ENCODE measurements around the gene CCDC187. TPM values are rescaled to one million over a fixed set of nuclear protein-coding genes. Genes with fewer than 3 reads are reported as not detected.
A peak's percentile ranks its signal among the peaks of the same experiment; 100 is the strongest.

Gene CCDC187
- total RNA-seq, 2 donors from 2014 or later, result 0.04 to 0.09 TPM

- WGBS, 2 experiments (ENCODE audit: insufficient coverage in 1 of 2, insufficient read length in 1 of 2), result 10 to 18% methylated on average over 9 to 85 of the region's 85 CpGs
- Histone ChIP-seq H3K27me3 (ENCODE audit: control insufficient read depth, insufficient read depth, low read length, poor library complexity, severe bottlenecking) (peaks cover 92% of the 10 kb centered on the region), H3K27ac (ENCODE audit: low read depth, low read length) (no peak overlapping the region), H3K4me3 (ENCODE audit: low read length) (no peak overlapping the region), H3K9ac (ENCODE audit: extremely low read depth, low read length, poor library complexity, severe bottlenecking) (no peak overlapping the region), H3K4me1 (ENCODE audit: control insufficient read depth, insufficient read depth, low read length) (no peaks in the 10 kb centered on the region), H3K36me3 (ENCODE audit: control insufficient read depth, insufficient read depth, low read length) (no peaks in the 10 kb centered on the region), H3K9me3 (ENCODE audit: control insufficient read depth, low read length) (no peaks in the 10 kb centered on the region)
- Mint-ChIP-seq H3K4me3 (no peak overlapping the region), H3K27ac (no peak overlapping the region), H3K9me3 (no peaks in the 10 kb centered on the region), H3K27me3 (ENCODE audit: insufficient read depth) (peaks cover 76% of the 10 kb centered on the region), H3K4me1 (no peaks in the 10 kb centered on the region), H3K36me3 (ENCODE audit: low read depth) (peaks cover under 1% of the 10 kb centered on the region)
- DNase-seq, result peak; percentile 84
- TF ChIP-seq CTCF (conservative IDR thresholded peaks at IDR 0.05), result no peak
Measured at GRCh38 chr9:136201609-136202453, 102.1 kb downstream of the CCDC187 start.

- peaks cover 97% of the 10 kb centered on the region for H3K27me3 ChIP-seq (ENCODE audit: control insufficient read depth, insufficient read depth, low read length, poor library complexity, severe bottlenecking)
- H3K27me3 Mint-ChIP-seq (ENCODE audit: insufficient read depth), result peaks cover 82% of the 10 kb centered on the region
- WGBS, 2 experiments (ENCODE audit: insufficient coverage in 1 of 2, insufficient read length in 1 of 2), result 59 to 69% methylated on average over 10 to 13 of the region's 13 CpGs
Measured at GRCh38 chr9:136201174-136201573, 102.7 kb downstream of the CCDC187 start.

GRCh38 chr9:136200424-136200823 is 103.5 kb downstream of the CCDC187 start:
- Histone ChIP-seq H3K36me3 (ENCODE audit: control insufficient read depth, insufficient read depth, low read length) (no peaks in the 10 kb centered on the region), H3K9me3 (ENCODE audit: control insufficient read depth, low read length) (no peaks in the 10 kb centered on the region), H3K4me3 (ENCODE audit: low read length) (no peak overlapping the region), H3K9ac (ENCODE audit: extremely low read depth, low read length, poor library complexity, severe bottlenecking) (no peak overlapping the region), H3K27me3 (ENCODE audit: control insufficient read depth, insufficient read depth, low read length, poor library complexity, severe bottlenecking) (peaks cover 97% of the 10 kb centered on the region), H3K4me1 (ENCODE audit: control insufficient read depth, insufficient read depth, low read length) (no peaks in the 10 kb centered on the region), H3K27ac (ENCODE audit: low read depth, low read length) (no peak overlapping the region)
- Mint-ChIP-seq H3K4me3 (no peak overlapping the region), H3K27me3 (ENCODE audit: insufficient read depth) (peaks cover 90% of the 10 kb centered on the region), H3K4me1 (no peaks in the 10 kb centered on the region), H3K36me3 (ENCODE audit: low read depth) (no peaks in the 10 kb centered on the region), H3K27ac (no peak overlapping the region), H3K9me3 (no peaks in the 10 kb centered on the region)
- no peak for DNase-seq
- no peak for TF ChIP-seq CTCF (conservative IDR thresholded peaks at IDR 0.05)
- 71 to 79% methylated on average over 9 to 19 of the region's 19 CpGs for WGBS, 2 experiments (ENCODE audit: insufficient coverage in 1 of 2, insufficient read length in 1 of 2)

More at GRCh38 chr9:136201174-136201573, 102.7 kb downstream of the CCDC187 start:
- Mint-ChIP-seq H3K9me3 (no peaks in the 10 kb centered on the region), H3K4me3 (no peak overlapping the region), H3K27ac (no peak overlapping the region), H3K36me3 (ENCODE audit: low read depth) (no peaks in the 10 kb centered on the region), H3K4me1 (no peaks in the 10 kb centered on the region)
- no peak overlapping the region for H3K27ac ChIP-seq (ENCODE audit: low read depth, low read length)
- H3K9me3 ChIP-seq (ENCODE audit: control insufficient read depth, low read length), result no peaks in the 10 kb centered on the region
- H3K36me3 ChIP-seq (ENCODE audit: control insufficient read depth, insufficient read depth, low read length), result no peaks in the 10 kb centered on the region
- no peak for TF ChIP-seq CTCF (conservative IDR thresholded peaks at IDR 0.05)
- no peak overlapping the region for H3K9ac ChIP-seq (ENCODE audit: extremely low read depth, low read length, poor library complexity, severe bottlenecking)
- H3K4me3 ChIP-seq (ENCODE audit: low read length), result no peak overlapping the region
- no peak for DNase-seq
- H3K4me1 ChIP-seq (ENCODE audit: control insufficient read depth, insufficient read depth, low read length), result no peaks in the 10 kb centered on the region

Other genes starting within 250 kb of the CCDC187 start
- gene NACC2, start 208.8 kb downstream of the CCDC187 start, total RNA-seq, result 10 to 100 TPM; 12.4 to 16.7 TPM
- gene TMEM250, start 185.2 kb downstream of the CCDC187 start, total RNA-seq, result 10 to 100 TPM; 56.4 to 58.4 TPM
- gene LHX3, start 99.0 kb downstream of the CCDC187 start, total RNA-seq, result not detected
- gene QSOX2, start 58.3 kb downstream of the CCDC187 start, total RNA-seq, result 10 to 100 TPM; 22.0 to 26.3 TPM
- 10 to 100 TPM; 37.2 to 38.6 TPM for gene GPSM1, start 23.4 kb upstream of the CCDC187 start, total RNA-seq
- gene DNLZ, start 59.6 kb upstream of the CCDC187 start, total RNA-seq, result 10 to 100 TPM; 12.6 to 20.1 TPM
- 1 to 10 TPM in 1 of 2 donors, under 1 TPM in 1; 0.35 to 1.5 TPM for gene CARD9, start 69.6 kb upstream of the CCDC187 start, total RNA-seq
- 10 to 100 TPM; 18.0 to 18.7 TPM for gene SNAPC4, start 96.1 kb upstream of the CCDC187 start, total RNA-seq
- 10 to 100 TPM; 76.6 to 83.1 TPM for gene ENTR1, start 106.5 kb upstream of the CCDC187 start, total RNA-seq
- gene PMPCA, start 106.6 kb upstream of the CCDC187 start, total RNA-seq, result 10 to 100 TPM; 82.7 to 85.4 TPM
- 10 to 100 TPM; 30.8 to 34.7 TPM for gene INPP5E, start 135.8 kb upstream of the CCDC187 start, total RNA-seq
- gene SEC16A, start 178.9 kb upstream of the CCDC187 start, total RNA-seq, result 10 to 100 TPM; 54.6 to 60.7 TPM
- gene NOTCH1, start 242.0 kb upstream of the CCDC187 start, total RNA-seq, result 10 to 100 TPM; 23.4 to 24.2 TPM

Measured in endodermal cell (in vitro differentiated cells).